Right hindlimb (tissue), 1 donor: ENCODE results near the gene SNCAIP.
"Not testable (repeated sequence)": the region's sequence is repeated elsewhere in the genome, so short reads cannot be mapped to it uniquely, and the experiment has no call there.

Experiments used
- DNase-seq: peaks from one replicate; pipeline ENCODE4 v3.0.0-alpha.2; 2018

The SNCAIP gene

DNA sequence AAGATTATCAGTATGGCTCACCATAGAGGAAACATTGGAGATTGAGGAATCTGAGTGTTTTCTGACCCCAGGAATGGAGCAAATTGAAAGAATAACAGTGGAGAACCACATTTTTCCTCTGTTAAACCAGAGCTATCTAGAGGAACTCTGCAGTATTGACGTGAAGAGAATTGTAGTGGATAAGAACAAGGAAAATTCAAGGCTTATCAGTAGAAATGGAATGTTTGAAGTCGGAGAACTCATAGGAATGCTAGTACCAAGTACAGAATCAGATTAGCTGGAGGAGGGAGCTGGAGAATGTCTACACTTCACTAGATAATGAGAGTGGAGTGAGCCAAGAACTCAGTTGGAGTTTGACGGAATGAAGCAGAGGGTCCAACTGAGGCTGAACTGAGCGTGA is 50.3 kb downstream of the SNCAIP start:
- DNase-seq = no peak

DNA sequence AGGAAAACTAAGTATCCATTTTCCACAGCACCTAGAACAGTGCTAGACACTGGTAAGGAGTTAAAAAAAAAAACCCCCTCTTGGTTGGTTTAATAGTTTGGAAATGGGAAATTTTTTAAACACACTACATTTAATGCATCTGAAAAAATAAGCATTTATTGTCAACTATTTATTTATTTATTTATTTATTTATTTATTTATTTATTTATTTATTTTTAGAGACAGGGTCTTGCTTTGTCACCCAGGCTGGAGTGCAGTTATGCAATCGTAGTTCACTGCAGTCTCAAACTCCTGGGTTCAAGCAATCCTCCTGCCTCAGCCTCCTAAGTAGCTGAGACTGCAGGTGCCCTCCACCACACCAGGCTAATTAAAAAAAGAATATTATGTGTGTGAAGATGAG is 51.6 kb downstream of the SNCAIP start:
- DNase-seq = no peak

DNA sequence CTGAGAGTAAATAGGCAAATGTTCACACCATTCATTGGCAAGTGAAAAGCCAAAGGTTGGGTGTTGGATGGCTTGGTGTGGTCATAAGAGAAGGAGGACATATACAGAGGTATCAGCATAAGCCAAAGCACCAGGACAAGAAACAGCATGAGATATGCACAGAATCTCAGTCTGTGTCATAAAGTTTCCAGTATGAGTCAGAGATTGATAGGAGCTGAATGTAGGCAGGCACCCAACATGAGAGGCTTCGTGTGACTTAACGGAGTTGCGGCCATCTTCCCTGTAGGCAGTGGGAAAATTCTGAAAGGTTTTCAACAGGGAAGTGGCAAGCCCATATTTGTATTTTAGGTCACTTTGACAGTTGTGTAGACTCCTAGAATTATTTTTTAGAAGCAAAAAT is 54.5 kb downstream of the SNCAIP start:
- DNase-seq = no peak

DNA sequence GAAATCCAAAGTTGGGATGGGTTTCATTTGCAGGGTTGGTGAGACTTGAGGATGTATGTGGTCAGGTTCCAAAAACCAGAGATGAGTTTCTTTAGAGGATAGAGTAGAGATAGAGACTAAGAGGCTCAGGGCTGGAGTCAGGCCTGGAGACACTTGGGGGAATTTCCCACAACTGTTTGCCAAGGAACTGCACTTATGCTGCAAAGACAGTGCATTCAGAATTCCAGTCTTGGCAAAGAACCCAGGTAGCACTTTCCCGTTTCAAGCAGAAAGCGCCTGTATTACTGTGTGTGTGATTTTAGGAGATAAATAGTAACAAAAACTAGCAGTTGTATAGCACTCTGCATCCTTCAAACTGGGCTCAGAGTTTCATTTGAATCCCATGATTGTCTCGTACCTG is 55.4 kb downstream of the SNCAIP start:
- DNase-seq = peak; percentile 59

DNA sequence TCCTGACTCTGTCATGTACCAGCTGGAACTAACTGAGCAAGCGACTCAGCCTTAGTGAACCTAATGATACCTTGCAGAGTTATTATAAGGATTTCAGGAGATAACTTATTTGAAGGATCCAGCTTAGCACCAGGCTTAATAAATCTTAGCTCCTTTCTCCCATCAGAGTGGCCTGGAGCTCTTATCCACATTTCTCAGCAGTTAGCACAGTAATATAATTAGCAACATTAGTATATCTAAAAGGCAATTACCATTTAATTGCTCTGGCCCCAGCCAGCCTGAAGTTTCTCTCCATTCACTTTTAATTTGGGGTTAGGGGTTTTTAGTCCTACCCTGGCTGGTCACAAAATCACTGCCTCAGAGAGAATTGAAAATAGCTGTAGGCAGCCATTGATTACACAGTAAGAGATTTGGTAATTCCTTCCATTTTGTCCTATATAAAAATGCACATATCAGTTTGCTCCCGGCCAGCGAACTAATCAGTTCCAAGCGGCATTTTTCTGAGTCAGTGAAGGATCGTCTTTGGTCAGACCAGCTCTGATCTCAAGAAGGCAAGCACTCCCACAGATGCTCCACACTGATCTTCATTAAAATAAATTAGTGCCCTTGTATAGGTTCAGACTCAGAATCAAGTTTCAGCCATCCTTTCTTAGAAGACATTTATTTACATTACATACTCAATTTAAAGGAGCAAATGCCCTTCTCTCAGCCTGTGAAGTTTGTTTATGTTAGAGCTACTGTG is 56.6 kb downstream of the SNCAIP start:
- no peak for DNase-seq

DNA sequence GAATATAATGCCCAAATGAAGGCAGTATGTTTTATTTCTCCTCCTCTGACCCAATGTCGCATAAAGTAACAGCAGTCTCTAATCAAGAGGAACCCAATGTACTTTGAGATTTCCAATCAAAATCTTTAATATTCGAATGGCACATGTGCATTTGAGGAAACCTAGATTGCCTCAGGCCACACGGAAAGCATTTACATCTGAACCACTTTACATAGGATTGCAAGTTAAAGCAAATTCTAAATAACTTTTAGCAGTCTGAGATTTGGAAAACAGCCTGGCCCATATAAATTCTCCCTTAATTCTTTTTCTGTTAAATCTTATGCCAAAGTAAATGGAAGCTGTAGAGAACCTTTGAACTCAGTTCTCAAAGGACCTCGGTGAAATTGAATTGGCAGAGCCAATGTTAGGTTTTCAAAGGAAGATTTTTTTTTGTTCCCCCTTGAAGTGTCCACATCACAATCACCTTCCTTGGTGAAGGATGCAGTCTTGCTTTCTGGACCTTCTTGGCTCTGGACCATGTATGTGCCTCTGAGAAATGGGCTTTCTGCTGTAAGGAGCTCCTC is 57.3 kb downstream of the SNCAIP start:
- DNase-seq = no peak

DNA sequence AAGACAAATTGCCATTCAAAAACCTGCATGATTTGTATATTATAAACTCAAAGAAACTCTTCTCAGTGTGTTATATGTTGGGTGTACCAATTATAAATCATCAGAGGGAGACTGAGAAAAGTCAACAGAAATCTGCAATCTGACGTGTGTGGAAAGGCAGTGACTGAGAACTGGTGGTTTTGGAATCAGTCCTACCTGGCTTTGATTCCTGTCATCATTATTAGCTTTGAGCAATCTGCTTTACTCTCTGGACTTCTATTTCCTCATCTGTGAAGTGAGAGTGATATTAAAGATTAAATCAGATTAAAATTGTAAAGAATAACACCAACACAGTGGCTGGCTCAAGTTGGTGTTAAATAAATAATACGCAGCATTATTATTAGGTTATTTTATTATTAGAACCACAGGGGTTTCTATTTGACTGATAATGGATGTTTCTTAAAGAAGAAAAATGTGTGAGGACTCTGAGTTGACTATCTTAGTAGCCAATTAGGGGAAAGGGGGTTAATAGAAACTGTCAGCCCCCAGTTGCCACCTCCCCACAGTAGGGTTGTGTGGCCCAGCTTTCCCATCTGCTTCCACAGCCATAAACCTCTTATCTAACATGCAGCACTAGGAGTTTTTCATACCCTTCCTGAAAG is 59.6 kb downstream of the SNCAIP start:
- DNase-seq = no peak

DNA sequence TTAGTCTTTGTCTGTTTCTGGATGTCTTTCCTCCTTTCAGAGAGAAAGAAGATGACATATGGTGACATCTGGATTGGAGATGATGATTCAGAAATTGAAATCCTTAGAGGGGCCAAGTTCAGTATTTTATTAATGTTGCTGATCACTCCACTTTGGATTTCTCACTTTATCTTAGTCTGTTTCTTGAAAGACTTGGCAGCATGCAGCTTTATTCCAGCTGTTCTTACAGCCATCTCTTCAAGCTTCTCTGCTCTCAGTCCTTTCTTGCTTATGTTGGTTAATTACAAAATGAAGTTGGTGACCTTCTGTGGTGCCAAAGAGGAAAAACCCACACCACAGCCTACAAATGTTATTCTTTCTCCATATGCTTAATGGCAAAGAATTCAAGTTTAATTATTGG is 62.1 kb downstream of the SNCAIP start:
- DNase-seq = no peak

DNA sequence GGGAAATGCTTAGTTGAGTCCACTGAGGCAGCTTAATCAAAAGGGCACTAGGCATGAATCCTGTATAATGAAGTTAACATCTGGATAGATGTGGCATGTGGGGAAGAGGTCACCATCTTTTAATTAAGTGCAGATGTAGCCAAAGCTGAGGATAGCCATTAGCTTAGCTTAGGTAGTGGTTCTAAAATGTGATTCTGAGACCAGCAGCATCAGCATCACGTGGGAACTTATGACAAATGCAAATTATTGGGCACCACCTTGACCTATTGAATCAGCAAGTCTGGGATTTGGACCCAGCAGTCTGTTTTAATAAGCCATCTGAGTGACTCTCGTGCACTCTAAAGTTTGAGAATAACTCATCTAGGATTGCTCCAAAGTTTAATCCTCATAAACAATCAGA is 63.8 kb downstream of the SNCAIP start:
- no peak for DNase-seq

DNA sequence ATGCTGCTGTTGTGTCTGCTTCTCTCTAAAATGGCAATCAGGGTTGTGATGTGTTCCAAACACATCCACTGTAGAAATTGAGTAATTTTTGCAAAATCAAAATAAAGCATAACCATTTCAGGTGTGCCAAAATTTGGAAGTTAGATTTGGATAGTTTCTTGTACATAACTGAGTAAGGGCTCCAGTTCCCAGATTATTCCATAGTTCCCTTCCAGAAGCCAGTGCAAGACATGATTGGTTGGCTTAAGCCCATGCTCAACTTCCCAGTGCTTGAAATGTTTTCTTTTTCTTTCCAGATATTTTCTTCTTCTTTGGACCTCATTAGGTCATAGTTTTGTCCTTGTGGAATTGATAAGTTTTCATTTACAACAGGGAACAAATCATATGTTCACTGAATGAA is 64.2 kb downstream of the SNCAIP start:
- DNase-seq = no peak

DNA sequence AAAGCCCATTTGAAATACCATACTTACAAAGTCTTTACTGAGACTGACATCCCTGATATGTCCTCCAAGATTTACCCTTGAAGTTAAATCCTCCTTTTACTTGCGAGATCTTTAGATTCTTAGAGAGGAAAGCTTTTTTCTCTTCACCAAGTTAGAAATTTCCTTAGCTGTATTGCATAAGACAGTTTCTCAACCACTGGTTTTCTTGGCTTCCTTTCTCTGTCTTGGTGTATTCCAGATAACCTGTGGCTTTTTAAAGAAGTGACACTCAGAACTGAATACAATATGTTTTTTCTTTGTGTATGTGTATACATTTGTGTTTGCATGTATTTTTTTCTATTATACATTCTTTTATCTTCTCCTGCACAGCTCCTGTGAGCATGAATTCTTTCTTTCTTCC is 65.0 kb downstream of the SNCAIP start:
- no peak for DNase-seq

DNA sequence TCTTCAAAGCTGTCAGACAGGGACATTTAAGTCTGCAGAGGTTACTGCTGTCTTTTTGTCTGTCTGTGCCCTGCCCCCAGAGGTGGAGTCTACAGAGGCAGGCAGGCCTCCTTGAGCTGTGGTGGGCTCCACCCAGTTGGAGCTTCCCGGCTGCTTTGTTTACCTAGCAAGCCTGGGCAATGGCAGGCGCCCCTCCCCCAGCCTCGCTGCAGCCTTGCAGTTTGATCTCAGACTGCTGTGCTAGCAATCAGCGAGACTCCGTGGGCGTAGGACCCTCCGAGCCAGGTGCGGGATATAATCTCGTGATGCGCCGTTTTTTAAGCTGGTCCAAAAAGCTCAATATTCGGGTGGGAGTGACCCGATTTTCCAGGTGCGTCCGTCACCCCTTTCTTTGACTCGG is 70.9 kb downstream of the SNCAIP start:
- not testable (repeated sequence) for DNase-seq

DNA sequence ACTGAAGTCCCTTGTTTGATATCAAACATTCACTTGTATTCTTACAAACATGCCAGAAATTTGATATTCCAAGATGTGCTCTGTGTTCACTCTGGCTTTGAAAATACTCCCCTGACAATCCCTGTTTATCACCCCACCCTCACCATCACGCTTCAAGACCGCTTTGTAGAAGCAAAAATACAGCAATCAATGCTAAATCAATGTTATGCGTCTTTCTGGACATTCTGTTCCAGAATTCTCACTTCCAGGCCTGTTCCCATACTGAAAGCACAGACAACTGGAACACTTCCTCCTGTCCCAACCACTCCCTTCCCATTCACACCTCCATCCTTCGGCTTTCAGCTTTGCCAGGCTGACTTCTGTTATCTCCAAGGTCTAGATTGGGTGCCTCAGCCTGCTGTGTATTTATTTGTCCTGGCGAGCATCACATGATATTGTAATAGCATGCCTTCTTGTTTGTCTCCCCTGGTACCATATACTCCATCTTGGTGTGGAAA is 72.8 kb downstream of the SNCAIP start:
- no peak for DNase-seq

DNA sequence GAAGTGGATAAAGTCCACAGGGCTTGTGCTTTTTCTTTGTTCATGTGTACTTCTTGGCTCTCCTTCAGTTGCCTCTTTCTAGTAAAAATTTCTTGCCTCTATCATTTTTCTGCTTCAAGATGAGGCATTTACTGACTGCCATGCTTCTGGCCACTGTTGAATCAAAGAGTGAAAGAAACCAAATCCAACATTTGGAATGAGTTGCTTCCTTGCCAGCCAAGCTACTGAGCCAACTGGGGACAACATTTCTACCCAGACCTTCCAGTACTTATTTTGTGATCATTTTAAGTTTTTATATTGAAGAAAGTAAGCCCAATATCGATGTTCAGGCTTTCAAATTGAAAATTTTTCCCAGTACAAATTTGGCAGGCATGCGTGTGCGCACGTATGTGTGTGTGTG is 73.2 kb downstream of the SNCAIP start:
- no peak for DNase-seq

DNA sequence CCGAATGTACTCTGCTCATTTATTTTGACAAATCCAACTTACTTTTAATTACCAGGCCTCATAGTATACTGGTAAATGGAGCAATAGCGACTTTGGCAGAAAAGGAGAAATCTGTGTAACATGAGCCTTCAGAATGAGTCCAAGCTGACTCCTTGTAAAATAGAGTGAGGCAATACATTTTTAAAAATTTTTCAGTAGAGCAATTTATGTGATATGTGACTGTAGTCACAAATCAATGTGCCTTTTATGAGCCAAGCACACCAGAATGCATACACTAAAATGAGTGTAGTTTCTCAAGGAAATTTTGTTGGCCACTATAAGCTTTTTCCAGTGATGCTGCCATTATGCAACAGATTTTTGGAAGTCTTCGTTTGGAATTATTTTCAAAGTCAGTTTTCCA is 73.8 kb downstream of the SNCAIP start:
- no peak for DNase-seq

DNA sequence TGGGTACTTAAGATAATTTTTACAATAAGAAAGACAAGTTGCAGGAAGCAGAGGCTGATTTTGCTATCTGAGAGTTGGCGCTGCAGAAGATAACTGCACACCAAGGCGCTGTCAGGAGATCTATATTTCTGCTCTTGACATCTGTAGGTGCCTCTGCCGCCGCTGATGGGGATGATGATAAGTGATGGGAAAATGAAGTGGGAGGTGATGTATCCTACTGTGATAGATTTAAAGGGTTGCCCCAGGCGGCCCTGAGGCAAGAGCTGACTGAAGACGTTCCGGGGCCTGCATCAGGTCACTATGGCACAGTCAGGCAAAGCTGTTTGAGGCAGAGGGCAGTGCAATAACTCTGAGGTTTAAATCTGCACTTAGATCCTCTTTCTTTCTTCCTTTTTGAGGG is 78.1 kb downstream of the SNCAIP start:
- DNase-seq = no peak

DNA sequence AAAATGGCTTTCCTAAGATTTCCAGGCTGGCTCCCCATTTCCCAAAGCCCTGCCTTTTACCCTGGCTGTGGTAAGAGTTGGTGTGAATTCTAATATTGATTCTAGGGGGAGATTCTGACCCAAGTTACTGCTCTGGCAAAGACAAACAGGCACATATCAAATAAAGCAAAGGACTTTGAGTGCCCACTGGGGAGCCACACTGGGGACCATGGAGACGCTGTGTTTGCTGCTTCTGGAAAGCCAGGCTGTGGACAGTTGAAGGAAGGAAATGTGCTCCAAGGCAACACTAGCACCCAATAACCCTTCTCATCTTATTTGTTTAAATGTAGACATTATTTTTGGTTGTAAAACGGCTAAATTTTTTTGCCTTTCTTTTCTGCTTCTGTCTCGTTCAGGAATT is 78.7 kb downstream of the SNCAIP start:
- no peak for DNase-seq

DNA sequence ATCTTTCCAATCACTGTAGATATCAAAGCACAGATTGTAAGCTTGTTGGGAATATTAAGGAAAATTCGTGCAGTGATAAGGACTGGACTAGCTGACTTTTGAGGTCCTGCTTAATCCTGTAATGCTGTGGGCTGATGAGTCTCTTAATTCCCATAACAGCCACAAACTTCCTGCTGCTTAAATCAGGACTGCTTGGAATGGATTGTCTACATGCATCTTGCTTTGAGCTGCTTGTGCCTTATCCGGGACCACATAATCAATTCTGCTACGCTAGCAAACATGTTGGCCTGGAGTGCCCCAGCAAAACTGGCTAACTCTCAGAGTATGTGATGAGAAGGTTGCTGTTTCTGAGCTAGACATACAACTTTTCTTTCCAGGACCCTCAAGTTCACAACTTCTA is 79.6 kb downstream of the SNCAIP start:
- no peak for DNase-seq

DNA sequence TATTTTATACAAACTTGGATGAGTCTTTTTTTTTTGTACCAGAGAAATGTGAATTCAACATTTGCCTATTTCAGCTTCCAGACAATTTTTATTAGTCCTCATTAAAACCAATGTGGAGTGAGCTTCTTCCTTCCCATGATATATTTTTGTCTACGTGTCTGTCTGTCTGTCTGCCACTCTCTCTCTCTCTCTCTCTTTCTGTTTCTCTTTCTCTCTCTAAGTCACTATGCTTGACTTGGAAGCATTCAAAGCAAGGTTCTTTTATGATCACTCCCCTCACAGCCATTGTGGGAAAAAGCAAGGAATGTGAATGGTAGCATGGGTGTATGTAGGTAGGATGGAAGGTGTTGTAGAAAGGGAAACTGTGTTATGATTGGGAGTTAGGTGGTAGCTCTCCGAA is 80.2 kb downstream of the SNCAIP start:
- no peak for DNase-seq

DNA sequence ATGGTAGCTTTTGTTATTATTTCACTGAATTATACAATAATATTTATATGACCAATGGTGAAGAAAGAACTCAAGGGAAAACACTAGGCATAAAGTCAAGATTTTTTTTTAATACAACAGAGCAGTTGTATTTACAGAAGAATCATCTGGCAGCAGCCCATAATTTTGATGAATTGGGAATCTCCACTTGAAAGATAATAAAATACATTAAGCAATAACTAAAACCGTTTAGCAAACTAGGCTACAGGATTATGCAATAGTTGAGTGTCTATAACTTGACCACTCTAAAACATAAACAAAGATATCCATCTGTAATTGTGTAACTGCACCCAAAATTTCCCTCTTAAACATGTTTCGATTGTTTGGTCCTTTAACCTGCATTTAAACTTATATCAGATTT is 80.8 kb downstream of the SNCAIP start:
- DNase-seq = no peak

DNA sequence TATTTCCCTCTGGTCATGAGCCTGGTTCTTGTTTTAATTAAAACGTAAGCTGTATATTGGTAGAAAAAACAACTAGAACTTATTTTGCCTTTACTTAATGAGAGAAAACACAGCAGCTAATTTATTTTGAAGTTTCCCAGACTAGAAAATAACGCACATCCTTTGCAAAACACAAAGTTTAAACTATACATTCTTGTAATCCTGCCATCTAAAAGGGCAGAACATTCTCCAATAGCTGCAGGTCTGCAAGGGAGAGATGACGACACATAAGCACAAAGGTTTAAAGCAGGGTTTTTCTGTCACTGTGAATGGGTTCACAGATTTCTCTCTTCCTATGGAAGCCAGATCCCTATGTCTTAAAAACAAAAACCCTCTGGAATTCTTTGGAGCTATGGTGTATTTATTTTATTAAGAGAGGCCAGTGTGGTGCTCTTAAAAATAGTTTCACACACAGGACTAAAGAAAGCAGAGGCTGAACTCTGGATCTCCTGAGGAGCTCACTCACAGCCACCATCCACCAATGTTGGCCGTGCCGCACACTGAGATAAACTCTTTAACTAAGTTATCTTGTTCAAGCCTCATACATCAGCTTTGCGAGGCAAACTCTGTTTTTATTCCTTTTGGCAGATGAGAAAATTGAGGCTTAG is 82.4 kb downstream of the SNCAIP start:
- no peak for DNase-seq

DNA sequence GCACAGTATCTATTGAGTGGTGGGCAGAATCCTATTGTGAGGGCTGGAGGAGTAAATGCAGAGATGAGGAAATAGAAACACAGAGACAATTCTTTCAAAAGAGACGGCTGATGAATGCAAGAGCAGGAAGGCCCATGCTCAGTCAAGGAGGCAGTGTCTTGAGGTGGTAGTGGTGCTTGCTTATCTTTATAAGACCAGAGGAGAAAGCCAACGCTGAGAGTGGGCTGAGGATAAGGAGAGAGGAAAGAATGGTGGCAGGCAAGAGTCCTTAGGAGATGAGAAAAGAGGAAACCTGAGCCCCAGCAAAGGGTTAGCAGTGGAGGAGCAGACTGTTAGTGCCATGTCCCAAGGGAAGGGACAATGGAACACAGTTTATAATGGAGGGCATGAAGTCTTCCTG is 86.0 kb downstream of the SNCAIP start:
- no peak for DNase-seq

DNA sequence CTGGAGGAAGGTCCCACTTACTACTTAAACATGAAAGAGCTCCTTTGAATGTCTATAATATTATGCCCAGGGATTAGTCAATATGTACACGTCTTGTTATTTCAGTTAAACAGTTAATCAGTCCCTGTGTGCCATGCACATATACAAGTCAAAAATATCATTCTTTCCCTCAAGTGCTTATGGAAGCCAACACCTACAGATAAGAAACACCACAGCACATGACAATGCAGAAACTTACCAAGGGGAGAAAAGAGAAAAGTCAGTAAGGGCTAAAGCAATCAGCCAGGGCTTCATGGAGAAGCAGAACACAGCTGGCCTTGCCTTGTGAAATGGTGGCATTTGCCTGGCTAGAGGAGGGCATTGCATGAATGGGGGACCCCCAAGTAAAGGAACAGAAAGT is 88.3 kb downstream of the SNCAIP start:
- DNase-seq = no peak

DNA sequence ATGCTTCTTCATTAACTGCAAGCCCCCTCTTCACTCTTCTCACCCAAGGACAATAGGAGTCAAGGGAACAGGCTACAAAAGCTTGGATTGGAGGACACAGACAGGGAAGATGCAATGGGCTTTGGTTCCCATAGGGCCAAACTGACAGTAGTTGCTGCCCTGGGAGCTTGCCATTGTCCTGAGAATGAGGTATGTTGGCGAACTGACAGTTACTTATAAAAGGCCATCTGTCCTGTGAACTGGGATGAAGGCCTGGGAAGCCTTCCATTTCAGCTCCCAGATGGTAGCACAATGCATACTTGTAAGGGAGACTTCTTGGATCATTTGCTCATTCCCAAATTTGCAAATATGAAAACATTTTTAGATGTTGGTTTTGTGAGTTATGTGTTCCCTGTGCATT is 88.9 kb downstream of the SNCAIP start:
- DNase-seq = peak; percentile 36
